K562 (cell line): ENCODE results near the gene CDKN3. TPM values are rescaled to one million over a fixed set of nuclear protein-coding genes. Genes with fewer than 3 reads are reported as not detected.
A peak's percentile ranks its signal among the peaks of the same experiment; 100 is the strongest.

Experiments
- CCNT2 ChIP-seq: IDR thresholded peaks from 2 replicates; pipeline ENCODE4 v1.6.1; 2011; ENCODE audit warnings: borderline replicate concordance, low read depth, mild to moderate bottlenecking, moderate library complexity, mixed read lengths, low read length; ENCODE audit not compliant: insufficient read length; ENCODE audit errors: extremely low read depth
- MEIS2 ChIP-seq: fragments of 450-650 bp; IDR thresholded peaks from 2 replicates; pipeline ENCODE4 v1.6.1; 2014; ENCODE audit warnings: mild to moderate bottlenecking; ENCODE audit not compliant: partially characterized antibody
- PBX2 ChIP-seq, 2 experiments: IDR thresholded peaks in 1 of 2; conservative IDR thresholded peaks in 1 of 2; 2 replicates each; pipeline ENCODE4 v1.6.1; 2016; ENCODE audit warnings: low read depth in 2 of 2, mild to moderate bottlenecking in 1 of 2, missing compliant biosample characterization in 1 of 2, missing genetic modification characterization in 1 of 2, moderate library complexity in 1 of 2
- RBBP5 ChIP-seq: fragments of 200-600 bp; sonication (generic); IDR thresholded peaks from 2 replicates; pipeline ENCODE4 v1.6.1; 2012; ENCODE audit warnings: borderline replicate concordance, mild to moderate bottlenecking, low read length, control low read depth, inconsistent platforms; ENCODE audit not compliant: insufficient read depth, poor library complexity, severe bottlenecking
- TAF1 ChIP-seq: IDR thresholded peaks from 2 replicates; pipeline ENCODE4 v1.6.1; 2011; ENCODE audit warnings: mild to moderate bottlenecking, low read length, moderate library complexity; ENCODE audit not compliant: insufficient read depth, control insufficient read depth, severe bottlenecking; ENCODE audit errors: extremely low read depth
- THRB ChIP-seq: fragments of 450-650 bp; formaldehyde crosslinking; conservative IDR thresholded peaks from 2 replicates; pipeline ENCODE4 v1.4.0; 2022; ENCODE audit warnings: mild to moderate bottlenecking, missing genetic modification characterization
- ZC3H4 ChIP-seq: sonication (generic); formaldehyde crosslinking; IDR thresholded peaks from 2 replicates; pipeline ENCODE4 v1.9.0; 2021; ENCODE audit warnings: missing genetic modification reagents, borderline replicate concordance
- ZNF347 ChIP-seq: fragments of 450-650 bp; formaldehyde crosslinking; IDR thresholded peaks from 2 replicates; pipeline ENCODE4 v1.4.0; 2020; ENCODE audit warnings: low read depth, mild to moderate bottlenecking, moderate library complexity
- ZNF436 ChIP-seq: fragments of 250-450, 450-650 bp; sonication (Bioruptor Pico); formaldehyde crosslinking; IDR thresholded peaks from 2 replicates; pipeline ENCODE4 v1.7.0; 2020; ENCODE audit warnings: mild to moderate bottlenecking
- ZNF707 ChIP-seq: fragments of 250-450 bp; sonication (Bioruptor Pico); conservative IDR thresholded peaks from 2 replicates; pipeline ENCODE4 v1.8.0; 2022; ENCODE audit warnings: inconsistent platforms, mild to moderate bottlenecking, moderate library complexity
- polyA plus RNA-seq, 8 experiments: library from polyadenylated mRNA; depleted of rRNA in 4 of 8; stranded (reverse) in 5 of 8; unstranded in 3 of 8; fragments of >200 nt; fragmentation: Nextera tagmentation in 2 of 8; fragmentation: Illumina TruSeq in 1 of 8; extraction: Ambion mirVana in 2 of 8; extraction: Trizol in 1 of 8; gene quantifications; 2 replicates each; pipeline versions ENCODE4 v1.2.1 to v1.2.3, GENCODE V29; 2011 to 2014; ENCODE audit warnings: inconsistent platforms in 1 of 8, missing spikeins in 1 of 8
- total RNA-seq, 7 experiments: library from RNA; depleted of rRNA in 6 of 7; stranded (reverse); fragments of >200 nt in 6 of 7; fragmentation: Illumina TruSeq in 2 of 7; extraction: Trizol in 2 of 7; gene quantifications; 2 replicates each; pipeline versions ENCODE4 v1.2.1 to v1.2.3, GENCODE V29; 2011 to 2021; ENCODE audit warnings: low replicate concordance in 1 of 7
- TF ChIP-seq, protein P1 (sequence below): fragments of 450-650 bp; IDR thresholded peaks from 2 replicates; pipeline ENCODE4 v1.6.1; 2017; ENCODE audit warnings: mild to moderate bottlenecking, moderate library complexity
- TF ChIP-seq, protein P2 (sequence below): fragments of 250-450 bp; sonication (Bioruptor Pico); IDR thresholded peaks from 2 replicates; pipeline ENCODE4 v1.8.0; 2021; ENCODE audit warnings: mild to moderate bottlenecking, moderate library complexity
- TF ChIP-seq, protein P3 (sequence below): fragments of 450-650 bp; IDR thresholded peaks from 2 replicates; pipeline ENCODE4 v1.6.1; 2018; ENCODE audit not compliant: partially characterized antibody

The CDKN3 gene
- total and polyA plus RNA-seq, 9 of the 15 experiments (the other 6 are each of a cell fraction or from before 2014, with no cell fraction given) = 41.3 to 128 (median 70.7) TPM

DNA sequence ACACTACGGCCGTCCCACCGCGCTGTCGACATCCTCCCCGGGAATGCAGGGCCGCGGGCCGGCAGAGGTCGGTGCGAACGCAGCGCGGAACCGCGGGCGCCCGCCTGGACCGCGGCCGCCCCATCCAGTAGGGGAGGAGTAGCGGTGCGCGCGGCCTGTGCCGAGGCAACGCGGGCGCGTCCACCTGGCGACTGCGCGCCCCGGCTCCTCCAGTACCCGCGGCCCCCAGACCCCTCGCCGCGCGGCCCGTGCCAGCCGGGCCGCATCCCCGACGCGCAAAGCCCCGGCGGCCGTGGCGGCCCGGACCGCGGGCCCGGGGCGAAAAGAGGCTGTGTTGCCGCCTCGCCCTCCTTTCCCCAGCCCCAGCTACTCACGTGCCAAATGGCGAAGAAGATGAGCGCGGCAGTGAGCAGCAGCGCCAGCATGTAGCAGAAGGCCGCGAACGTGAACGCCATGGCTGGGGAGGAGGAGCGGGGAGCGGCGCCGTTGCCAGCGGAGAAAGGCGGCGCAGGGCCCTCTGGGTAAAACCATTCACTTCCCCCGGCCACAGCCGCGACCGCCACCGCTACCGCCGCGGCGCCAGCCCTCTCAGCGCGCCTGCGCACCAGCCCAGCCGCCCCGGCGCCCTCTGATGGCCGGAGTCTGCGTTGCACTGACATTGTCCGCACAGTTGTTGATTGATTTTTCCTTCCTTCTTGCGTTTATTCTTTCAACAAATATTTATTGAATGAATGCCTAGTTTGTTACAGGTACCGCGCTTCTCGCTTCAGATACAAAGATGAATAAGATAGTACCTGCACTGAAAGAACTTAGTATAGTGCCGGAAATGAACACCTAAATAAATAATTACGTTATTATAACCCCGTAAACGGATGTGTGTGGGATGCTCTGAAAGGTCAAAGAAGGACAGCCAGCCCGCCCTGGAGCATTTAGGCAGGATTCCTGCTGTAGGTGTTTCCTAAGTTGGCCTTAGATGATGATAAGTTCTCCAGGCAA lies 44.4 kb downstream of the CDKN3 start, which contains the start of gene CNIH1 (continued):
- TF ChIP-seq PBX2 (CRISPR knock-in tag; IDR thresholded peaks at IDR 0.05; ENCODE audit: low read depth) (no peak), PBX2 (tag; conservative IDR thresholded peaks at IDR 0.05; ENCODE audit: low read depth) (0 out of 2 replicates have a peak, but pooled peaks have one; percentile 43), ZNF436 (no peak), RBBP5 (peak; percentile 94), MEIS2 (peak; percentile 95), ZNF347 (CRISPR knock-in tag) (no peak), ZC3H4 (CRISPR knock-in tag) (no peak), CCNT2 (peak; percentile 84), THRB (CRISPR knock-in tag) (no peak), TAF1 (peak; percentile 69), ZNF707 (CRISPR knock-in tag) (no peak)
- TF ChIP-seq, protein P1, sequence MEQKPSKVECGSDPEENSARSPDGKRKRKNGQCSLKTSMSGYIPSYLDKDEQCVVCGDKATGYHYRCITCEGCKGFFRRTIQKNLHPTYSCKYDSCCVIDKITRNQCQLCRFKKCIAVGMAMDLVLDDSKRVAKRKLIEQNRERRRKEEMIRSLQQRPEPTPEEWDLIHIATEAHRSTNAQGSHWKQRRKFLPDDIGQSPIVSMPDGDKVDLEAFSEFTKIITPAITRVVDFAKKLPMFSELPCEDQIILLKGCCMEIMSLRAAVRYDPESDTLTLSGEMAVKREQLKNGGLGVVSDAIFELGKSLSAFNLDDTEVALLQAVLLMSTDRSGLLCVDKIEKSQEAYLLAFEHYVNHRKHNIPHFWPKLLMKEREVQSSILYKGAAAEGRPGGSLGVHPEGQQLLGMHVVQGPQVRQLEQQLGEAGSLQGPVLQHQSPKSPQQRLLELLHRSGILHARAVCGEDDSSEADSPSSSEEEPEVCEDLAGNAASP = peak; percentile 40; the same call in 1 of the 2 replicates
- TF ChIP-seq, protein P2, sequence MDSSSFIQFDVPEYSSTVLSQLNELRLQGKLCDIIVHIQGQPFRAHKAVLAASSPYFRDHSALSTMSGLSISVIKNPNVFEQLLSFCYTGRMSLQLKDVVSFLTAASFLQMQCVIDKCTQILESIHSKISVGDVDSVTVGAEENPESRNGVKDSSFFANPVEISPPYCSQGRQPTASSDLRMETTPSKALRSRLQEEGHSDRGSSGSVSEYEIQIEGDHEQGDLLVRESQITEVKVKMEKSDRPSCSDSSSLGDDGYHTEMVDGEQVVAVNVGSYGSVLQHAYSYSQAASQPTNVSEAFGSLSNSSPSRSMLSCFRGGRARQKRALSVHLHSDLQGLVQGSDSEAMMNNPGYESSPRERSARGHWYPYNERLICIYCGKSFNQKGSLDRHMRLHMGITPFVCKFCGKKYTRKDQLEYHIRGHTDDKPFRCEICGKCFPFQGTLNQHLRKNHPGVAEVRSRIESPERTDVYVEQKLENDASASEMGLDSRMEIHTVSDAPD (CRISPR knock-in tag) = no peak
- TF ChIP-seq, protein P3, sequence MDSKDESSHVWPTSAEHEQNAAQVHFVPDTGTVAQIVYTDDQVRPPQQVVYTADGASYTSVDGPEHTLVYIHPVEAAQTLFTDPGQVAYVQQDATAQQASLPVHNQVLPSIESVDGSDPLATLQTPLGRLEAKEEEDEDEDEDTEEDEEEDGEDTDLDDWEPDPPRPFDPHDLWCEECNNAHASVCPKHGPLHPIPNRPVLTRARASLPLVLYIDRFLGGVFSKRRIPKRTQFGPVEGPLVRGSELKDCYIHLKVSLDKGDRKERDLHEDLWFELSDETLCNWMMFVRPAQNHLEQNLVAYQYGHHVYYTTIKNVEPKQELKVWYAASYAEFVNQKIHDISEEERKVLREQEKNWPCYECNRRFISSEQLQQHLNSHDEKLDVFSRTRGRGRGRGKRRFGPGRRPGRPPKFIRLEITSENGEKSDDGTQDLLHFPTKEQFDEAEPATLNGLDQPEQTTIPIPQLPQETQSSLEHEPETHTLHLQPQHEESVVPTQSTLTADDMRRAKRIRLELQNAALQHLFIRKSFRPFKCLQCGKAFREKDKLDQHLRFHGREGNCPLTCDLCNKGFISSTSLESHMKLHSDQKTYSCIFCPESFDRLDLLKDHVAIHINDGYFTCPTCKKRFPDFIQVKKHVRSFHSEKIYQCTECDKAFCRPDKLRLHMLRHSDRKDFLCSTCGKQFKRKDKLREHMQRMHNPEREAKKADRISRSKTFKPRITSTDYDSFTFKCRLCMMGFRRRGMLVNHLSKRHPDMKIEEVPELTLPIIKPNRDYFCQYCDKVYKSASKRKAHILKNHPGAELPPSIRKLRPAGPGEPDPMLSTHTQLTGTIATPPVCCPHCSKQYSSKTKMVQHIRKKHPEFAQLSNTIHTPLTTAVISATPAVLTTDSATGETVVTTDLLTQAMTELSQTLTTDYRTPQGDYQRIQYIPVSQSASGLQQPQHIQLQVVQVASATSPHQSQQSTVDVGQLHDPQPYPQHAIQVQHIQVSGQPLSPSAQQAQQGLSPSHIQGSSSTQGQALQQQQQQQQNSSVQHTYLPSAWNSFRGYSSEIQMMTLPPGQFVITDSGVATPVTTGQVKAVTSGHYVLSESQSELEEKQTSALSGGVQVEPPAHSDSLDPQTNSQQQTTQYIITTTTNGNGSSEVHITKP = peak; percentile 54
